ENCODE data around the gene MOB3B.

The MOB3B gene

DNA sequence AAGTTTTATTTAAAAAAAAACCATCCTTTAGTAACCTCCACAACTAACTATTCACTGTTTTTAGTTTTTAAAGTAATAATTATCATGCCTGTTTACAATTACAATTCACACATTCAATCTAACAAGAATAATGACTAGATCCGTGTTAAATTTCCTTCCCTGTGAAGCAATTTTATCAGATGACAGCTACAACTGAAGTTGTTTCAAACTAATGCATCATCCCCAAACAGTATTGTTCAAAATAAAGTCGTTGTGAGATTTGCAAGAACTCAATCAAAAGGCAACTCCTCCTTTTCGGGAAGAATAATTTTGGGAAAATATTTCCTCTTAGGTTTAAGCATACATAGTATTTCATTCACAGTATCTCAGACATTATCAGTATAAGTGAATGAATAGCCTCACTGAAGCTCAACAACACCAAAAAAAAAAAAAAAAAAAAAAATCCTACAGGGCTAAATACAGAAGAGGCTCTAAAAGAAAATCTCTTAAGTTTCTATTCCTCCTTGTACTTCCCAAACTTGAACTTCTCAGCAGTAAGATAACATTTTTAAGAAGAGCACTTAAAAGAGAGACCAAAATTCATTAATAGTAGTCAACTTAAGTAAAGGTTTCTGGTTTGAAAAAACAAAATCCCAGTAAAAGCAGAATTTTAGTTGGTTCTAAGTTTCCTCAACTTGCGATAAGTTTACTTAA, 34.3 kb upstream of the MOB3B start:
- H3K36me3 ChIP-seq (ENCODE audit: control insufficient read depth in 2 of 2, insufficient read depth in 1 of 2, low read length in 2 of 2): peaks cover 0 to 33% of the 10 kb centered on the region in 2 experiments; a peak in 2 of 3 replicates
- H3K4me1 ChIP-seq (ENCODE audit: control insufficient read depth, insufficient read depth, low read length): no peaks in the 10 kb centered on the region
- no peak for TF ChIP-seq ZNF280C (tag by site-specific recombination; IDR thresholded peaks at IDR 0.05)
- TF ChIP-seq ZNF76 (tag by site-specific recombination; IDR thresholded peaks at IDR 0.05; ENCODE audit: borderline replicate concordance, low read depth): no peak
- TF ChIP-seq ZNF302 (tag by site-specific recombination; IDR thresholded peaks at IDR 0.05; ENCODE audit: low read depth): no peak
- TF ChIP-seq ZBTB26 (tag by site-specific recombination; optimal IDR thresholded peaks at IDR 0.05): no peak
- TF ChIP-seq KLF10 (tag by site-specific recombination; IDR thresholded peaks at IDR 0.05): no peak
- TF ChIP-seq ZNF830 (tag by site-specific recombination; IDR thresholded peaks at IDR 0.05; ENCODE audit: low read depth): no peak
- TF ChIP-seq ZNF138 (tag by site-specific recombination; IDR thresholded peaks at IDR 0.05; ENCODE audit: borderline replicate concordance): no peak
- no peak for TF ChIP-seq BCL11A (tag by site-specific recombination; IDR thresholded peaks at IDR 0.05; ENCODE audit: low read depth)
- no peak for TF ChIP-seq ZBTB7A (tag by site-specific recombination; IDR thresholded peaks at IDR 0.05; ENCODE audit: low read depth)
- TF ChIP-seq, protein P1, sequence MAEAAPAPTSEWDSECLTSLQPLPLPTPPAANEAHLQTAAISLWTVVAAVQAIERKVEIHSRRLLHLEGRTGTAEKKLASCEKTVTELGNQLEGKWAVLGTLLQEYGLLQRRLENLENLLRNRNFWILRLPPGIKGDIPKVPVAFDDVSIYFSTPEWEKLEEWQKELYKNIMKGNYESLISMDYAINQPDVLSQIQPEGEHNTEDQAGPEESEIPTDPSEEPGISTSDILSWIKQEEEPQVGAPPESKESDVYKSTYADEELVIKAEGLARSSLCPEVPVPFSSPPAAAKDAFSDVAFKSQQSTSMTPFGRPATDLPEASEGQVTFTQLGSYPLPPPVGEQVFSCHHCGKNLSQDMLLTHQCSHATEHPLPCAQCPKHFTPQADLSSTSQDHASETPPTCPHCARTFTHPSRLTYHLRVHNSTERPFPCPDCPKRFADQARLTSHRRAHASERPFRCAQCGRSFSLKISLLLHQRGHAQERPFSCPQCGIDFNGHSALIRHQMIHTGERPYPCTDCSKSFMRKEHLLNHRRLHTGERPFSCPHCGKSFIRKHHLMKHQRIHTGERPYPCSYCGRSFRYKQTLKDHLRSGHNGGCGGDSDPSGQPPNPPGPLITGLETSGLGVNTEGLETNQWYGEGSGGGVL (tag by site-specific recombination; IDR thresholded peaks at IDR 0.05): no peak
- TF ChIP-seq ZNF10 (tag by site-specific recombination; IDR thresholded peaks at IDR 0.05): no peak
- no peak for TF ChIP-seq ZNF19 (tag by site-specific recombination; IDR thresholded peaks at IDR 0.05; ENCODE audit: low read depth)
- no peak for TF ChIP-seq ZXDB (tag by site-specific recombination; IDR thresholded peaks at IDR 0.05)
- TF ChIP-seq, protein P2, sequence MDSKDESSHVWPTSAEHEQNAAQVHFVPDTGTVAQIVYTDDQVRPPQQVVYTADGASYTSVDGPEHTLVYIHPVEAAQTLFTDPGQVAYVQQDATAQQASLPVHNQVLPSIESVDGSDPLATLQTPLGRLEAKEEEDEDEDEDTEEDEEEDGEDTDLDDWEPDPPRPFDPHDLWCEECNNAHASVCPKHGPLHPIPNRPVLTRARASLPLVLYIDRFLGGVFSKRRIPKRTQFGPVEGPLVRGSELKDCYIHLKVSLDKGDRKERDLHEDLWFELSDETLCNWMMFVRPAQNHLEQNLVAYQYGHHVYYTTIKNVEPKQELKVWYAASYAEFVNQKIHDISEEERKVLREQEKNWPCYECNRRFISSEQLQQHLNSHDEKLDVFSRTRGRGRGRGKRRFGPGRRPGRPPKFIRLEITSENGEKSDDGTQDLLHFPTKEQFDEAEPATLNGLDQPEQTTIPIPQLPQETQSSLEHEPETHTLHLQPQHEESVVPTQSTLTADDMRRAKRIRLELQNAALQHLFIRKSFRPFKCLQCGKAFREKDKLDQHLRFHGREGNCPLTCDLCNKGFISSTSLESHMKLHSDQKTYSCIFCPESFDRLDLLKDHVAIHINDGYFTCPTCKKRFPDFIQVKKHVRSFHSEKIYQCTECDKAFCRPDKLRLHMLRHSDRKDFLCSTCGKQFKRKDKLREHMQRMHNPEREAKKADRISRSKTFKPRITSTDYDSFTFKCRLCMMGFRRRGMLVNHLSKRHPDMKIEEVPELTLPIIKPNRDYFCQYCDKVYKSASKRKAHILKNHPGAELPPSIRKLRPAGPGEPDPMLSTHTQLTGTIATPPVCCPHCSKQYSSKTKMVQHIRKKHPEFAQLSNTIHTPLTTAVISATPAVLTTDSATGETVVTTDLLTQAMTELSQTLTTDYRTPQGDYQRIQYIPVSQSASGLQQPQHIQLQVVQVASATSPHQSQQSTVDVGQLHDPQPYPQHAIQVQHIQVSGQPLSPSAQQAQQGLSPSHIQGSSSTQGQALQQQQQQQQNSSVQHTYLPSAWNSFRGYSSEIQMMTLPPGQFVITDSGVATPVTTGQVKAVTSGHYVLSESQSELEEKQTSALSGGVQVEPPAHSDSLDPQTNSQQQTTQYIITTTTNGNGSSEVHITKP (tag by site-specific recombination; IDR thresholded peaks at IDR 0.05): no peak
- TF ChIP-seq ZNF169 (tag by site-specific recombination; IDR thresholded peaks at IDR 0.05): no peak
- TF ChIP-seq WT1 (tag by site-specific recombination; IDR thresholded peaks at IDR 0.05): no peak
- TF ChIP-seq ZNF654 (tag by site-specific recombination; IDR thresholded peaks at IDR 0.05; ENCODE audit: low read depth): no peak
- H3K27ac ChIP-seq (ENCODE audit: extremely low read depth, low read depth, low read length): no peak overlapping the region
- H3K9me3 ChIP-seq (ENCODE audit: control insufficient read depth, insufficient read depth, low read depth, low read length): no peaks in the 10 kb centered on the region
- no peak overlapping the region for H3K4me3 ChIP-seq (ENCODE audit: low read depth, low read length)
- POLR2A ChIA-PET: no interaction called here
- CTCF ChIA-PET: interaction anchor here (0.7 kb wide), 1 partner anchor 1694 kb away, joined by 3 read pairs; no protein-coding TSS in a partner anchor

All from HEK293 (cell line).